D341Med (cell line): ENCODE measurements around the gene GADD45GIP1.

Source experiments
- DNase-seq: peaks from one replicate; pipeline ENCODE4 v3.0.0; 2012; ENCODE audit warnings: low spot score

The GADD45GIP1 gene

GRCh38 chr19:12956446-12957388 is at the start of gene GADD45GIP1:
Gene GADD45GIP1, minus strand, starts transcription at chr19:12957223. Its CDS starts 11 bp downstream, at chr19:12957212.
- peak; percentile 90 for DNase-seq

GRCh38 chr19:13005861-13006370 is 48.9 kb upstream of the GADD45GIP1 start:
- DNase-seq, result no peak

DNA sequence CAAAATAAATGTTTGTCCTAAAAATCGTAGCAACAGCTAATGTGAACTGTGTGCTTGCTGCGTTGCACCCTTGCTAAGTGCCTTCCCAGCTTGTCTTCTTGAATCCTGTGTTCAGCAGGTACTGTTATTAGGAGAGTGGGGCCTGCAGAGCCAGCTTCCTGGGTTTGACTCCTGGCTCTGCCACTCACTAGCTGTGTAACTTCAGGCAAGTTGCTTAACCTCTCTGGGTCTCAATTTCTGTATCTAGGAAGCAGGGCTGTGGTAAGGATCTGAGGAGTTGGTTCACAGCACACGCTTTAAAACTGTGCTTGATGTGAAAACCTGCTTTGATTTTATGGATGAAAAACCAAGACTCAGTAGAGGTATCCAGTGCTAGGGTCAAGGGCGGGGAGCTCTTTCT is 48.2 kb upstream of the GADD45GIP1 start:
- no peak for DNase-seq

DNA sequence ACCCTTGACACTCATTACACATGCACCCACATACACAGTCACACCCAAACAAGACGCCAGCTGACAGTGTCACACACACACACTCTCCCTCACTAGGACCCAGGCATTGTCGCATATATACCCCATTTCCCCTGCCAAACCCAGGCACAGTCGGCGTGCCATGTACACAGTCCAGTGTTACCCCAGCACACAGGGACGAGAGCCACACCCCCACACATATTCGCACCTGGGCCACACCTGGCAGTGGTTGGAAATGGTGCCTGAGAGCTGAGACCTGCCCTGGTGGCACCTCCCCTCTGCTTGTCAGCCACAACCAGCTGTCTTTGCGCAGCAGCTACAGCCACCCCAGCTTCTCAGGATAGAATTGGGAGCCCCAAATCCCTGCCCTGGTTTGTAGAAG is 47.2 kb upstream of the GADD45GIP1 start:
- no peak for DNase-seq

DNA sequence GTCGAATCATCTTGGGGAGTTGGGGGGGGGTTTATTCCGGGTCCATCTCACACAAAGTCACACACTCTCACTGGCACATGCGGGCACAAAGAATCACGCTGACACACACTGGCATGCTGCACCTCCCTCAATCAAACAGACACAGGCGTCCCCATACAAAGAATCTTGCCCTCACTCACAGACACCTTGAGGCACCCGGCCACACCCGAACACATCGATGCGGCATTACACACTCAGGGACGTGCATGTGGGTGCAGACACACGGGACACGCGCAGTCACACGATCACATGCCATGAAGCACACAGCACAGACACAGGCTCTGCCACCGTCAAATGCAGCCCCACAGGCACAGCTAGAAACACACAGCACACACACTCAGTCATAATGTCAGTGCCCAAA is 46.1 kb upstream of the GADD45GIP1 start:
- no peak for DNase-seq

GRCh38 chr19:13002166-13002898 is 45.3 kb upstream of the GADD45GIP1 start:
- DNase-seq, result no peak

DNA sequence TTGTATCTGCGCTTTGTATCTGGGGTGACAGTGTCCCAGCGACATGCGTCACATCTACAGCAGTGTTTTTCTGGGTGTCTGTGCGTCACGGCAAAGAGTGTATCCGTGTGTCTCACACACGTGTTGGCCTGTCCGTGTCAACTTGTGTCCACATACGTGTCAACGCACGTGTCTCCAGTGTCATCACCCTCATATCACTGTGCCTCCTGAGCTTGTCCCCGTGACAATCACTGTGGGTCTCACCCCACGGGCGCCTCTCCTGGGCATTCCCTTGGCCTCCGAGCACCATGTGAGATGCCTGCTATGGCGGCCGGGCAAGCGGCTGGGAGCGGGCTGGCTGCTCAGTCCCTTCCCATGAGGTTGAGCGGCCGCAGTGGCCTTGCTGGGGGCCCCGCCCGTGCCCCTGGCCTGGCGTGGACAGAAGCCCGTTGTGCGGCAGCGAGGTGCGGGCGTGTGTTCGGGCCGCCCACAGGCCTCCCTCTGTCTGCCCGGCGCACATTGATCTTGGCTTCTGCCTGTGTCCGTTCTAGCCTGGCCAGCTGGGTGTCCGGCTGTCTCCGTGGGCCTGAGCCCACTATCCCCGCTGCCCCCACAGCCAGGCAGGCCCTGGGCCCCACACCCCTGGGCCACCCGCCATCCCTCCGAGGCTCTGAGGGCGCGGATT is 44.6 kb upstream of the GADD45GIP1 start:
- no peak for DNase-seq

GRCh38 chr19:13001166-13001501 is 44.1 kb upstream of the GADD45GIP1 start:
- no peak for DNase-seq

- DNase-seq, result no peak
Observed at GRCh38 chr19:12997967-12998940, 41.2 kb upstream of the GADD45GIP1 start.

GRCh38 chr19:12997179-12997966 is 40.4 kb upstream of the GADD45GIP1 start:
- no peak for DNase-seq

- no peak for DNase-seq
Observed at GRCh38 chr19:12996406-12997094, 39.5 kb upstream of the GADD45GIP1 start.

GRCh38 chr19:12995596-12996405 is 38.8 kb upstream of the GADD45GIP1 start:
- peak; percentile 86 for DNase-seq

DNA sequence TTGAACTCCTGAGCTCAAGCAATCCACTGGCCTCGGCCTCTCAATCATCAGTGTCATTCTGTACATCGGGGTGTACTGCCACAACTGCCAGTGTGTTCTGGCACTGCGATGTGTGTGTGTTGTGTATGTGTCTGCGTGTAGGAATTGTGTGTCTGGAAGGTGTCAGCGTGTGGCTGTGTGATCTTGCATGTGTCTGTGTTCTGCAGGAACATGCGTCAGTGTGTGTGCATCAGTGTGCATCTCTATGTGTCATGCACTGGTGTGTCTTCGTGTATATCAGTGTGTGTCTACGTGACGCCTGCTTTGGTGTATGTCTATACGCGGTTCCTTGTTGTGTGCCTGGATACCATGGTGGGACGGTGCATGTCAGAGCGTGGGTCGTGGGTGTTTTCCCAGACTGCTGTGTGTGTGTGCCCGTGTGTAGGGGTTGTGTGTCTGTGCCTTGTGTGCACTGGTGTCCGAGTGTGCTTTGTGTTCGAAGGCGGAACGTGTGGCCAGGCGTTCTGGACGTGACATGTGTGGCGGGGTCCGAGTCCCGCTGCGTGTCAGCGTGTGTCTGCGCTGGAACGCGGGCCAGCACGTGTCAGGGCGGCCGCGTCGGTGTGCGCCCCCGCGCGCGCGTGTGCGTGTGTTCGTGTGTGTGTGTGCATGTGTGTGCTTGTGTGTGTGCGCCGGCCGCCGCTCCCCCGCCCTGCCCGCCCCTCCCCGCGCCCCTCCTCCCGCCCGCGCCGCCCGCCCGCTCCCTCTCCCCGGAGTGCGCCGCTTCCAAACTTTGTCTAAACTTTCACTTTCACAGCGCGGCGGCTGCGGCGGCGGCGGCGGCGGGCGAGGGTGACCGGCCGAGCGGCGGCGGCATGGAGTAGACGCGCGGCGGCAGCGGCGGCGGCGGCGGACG is 37.9 kb upstream of the GADD45GIP1 start, which contains the start of gene NFIX:
NFIX (plus strand) TSS at position 775 of the 895 bp plus-strand sequence. CDS start 363 bp downstream, outside the sequence.
- peak; percentile 63 for DNase-seq

DNA sequence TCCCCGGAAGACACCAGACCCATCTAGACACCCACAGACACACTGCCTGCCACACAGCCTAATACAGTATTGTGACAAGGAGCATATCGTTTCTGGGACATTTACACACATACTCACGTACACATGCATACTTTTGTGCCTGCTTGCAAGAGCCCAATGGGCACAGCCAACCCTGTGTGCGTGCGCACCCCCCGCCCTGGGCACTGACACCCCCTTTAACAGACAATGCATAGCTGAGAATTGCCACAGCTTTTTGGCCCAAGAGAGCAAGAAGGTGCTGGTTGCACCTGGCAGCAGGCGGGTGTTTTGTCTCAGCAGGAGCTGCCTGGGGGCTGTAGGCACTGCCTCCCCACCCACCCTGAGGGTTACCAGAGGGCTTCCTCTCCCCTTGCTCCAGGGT is 36.5 kb upstream of the GADD45GIP1 start:
- no peak for DNase-seq

- no peak for DNase-seq
Observed at GRCh38 chr19:12992729-12993128, 35.7 kb upstream of the GADD45GIP1 start.

DNA sequence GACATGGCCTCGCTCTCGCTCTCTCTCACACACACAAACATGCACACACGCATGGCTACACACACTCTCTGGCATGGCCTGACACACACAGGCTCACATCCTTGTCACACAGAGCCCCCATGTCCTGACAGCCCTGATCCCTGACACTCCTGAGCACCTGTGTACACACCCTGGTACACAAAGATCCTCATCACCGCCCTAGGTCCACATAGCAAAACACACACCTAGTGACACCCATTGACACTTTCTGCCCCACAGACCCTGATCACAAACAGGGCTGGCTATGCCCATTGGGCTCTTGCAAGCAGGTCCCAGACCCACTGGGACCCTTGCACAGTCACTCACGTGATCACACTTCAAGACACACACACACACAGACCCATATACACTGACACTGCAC is 34.3 kb upstream of the GADD45GIP1 start:
- no peak for DNase-seq

DNA sequence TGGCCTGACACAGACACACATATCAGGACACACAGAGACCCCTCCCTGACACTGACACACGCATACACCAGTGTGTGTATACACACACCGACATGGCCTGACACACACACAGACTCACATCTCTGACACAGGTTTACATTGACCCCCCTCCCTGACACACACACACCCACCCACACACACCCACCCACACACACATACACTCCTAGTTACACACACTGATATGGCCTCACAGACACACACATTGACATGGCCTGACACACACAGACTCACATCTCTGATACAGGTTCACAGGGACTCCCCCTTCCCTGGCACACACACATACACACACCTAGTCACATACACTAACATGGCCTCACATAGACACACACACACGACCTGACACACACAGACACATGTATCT is 33.8 kb upstream of the GADD45GIP1 start:
- no peak for DNase-seq

DNA sequence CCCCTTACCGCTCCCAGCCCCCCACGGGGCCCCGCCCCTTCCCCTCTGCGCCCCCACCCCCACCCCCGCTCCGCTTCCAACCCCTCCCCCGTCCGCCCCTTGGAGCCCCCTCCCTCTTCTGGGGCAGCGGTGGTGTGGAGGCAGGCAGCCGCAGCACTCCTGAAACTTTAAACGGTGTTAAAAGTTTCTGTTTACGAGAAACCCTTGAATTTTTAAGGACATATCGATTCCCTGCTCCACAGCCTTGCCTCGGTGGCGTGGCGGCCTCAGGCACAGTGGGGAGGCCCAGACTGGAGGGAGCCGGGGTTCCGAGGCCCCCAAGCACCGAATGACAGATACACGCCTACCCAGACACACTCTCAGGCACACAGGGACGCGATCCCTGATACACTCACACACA is 33.4 kb upstream of the GADD45GIP1 start:
- no peak for DNase-seq
